Vagina (tissue), 2 donors: ENCODE data around the gene OR2T12. TPM values are rescaled to one million over a fixed set of nuclear protein-coding genes. Genes with fewer than 3 reads are reported as not detected.
"Not testable (repeated sequence)": the region's sequence is repeated elsewhere in the genome, so short reads cannot be mapped to it uniquely, and the experiment has no call there.

ENCODE experiments used
- DNase-seq, 2 donors: peaks; one replicate each; pipeline ENCODE4 v3.0.0-alpha.2; 2017; ENCODE audit errors: extremely low spot score in 2 of 2
- H3K27ac ChIP-seq: fragments of 200-600 bp; sonication (generic); one replicate; pipeline ENCODE4 v1.5.1; 2019
- H3K27me3 ChIP-seq: fragments of 200-600 bp; sonication (generic); one replicate; pipeline ENCODE4 v1.5.1; 2019
- H3K36me3 ChIP-seq, 2 donors: fragments of 200-600 bp; sonication (generic); one replicate each; pipeline ENCODE4 v1.5.1; 2017 to 2019
- H3K4me1 ChIP-seq: fragments of 200-600 bp; sonication (generic); one replicate; pipeline ENCODE4 v1.5.1; 2019
- H3K4me3 ChIP-seq, 2 donors: fragments of 200-600 bp; sonication (generic); 1 replicate in 1 of 2; 2 replicates in 1 of 2; pipeline ENCODE4 v1.5.1; 2016 to 2019
- H3K9me3 ChIP-seq: fragments of 200-600 bp; sonication (generic); one replicate; pipeline ENCODE4 v1.5.1; 2019
- POLR2A ChIP-seq, 2 donors: fragments of 450-650 bp; IDR thresholded peaks; one replicate each; pipeline ENCODE4 v1.6.1; 2017; ENCODE audit warnings: antibody characterized with exemption in 2 of 2, mild to moderate bottlenecking in 2 of 2, moderate library complexity in 2 of 2
- POLR2AphosphoS5 ChIP-seq, 2 donors: sonication (generic); formaldehyde crosslinking; IDR thresholded peaks; one replicate each; pipeline ENCODE4 v1.9.0; 2017; ENCODE audit warnings: antibody characterized with exemption in 2 of 2, mild to moderate bottlenecking in 2 of 2, low read depth in 1 of 2; ENCODE audit not compliant: insufficient read depth in 1 of 2
- intact Hi-C: fragments of 100-400 bp; cut with DNase I; formaldehyde crosslinking; loops from one replicate; pipeline ENCODE4 v1.15.1; 2023
- total RNA-seq: library from RNA; depleted of rRNA; stranded (reverse); fragments of >200 nt; gene quantifications from one replicate; pipeline ENCODE4 v1.2.3, GENCODE V29; 2016
- TF ChIP-seq, protein P1 (sequence below), 3 experiments: fragments of 450-650 bp in 2 of 3; fragments of 200-600 bp in 1 of 3; sonication (generic) in 1 of 3; IDR thresholded peaks; one replicate each; pipeline ENCODE4 v1.5.1; 2017 to 2019; ENCODE audit warnings: antibody characterized with exemption in 3 of 3, mild to moderate bottlenecking in 2 of 3, moderate library complexity in 2 of 3

Gene OR2T12
- total RNA-seq, 1 donor from 2014 or later: not detected

DNA sequence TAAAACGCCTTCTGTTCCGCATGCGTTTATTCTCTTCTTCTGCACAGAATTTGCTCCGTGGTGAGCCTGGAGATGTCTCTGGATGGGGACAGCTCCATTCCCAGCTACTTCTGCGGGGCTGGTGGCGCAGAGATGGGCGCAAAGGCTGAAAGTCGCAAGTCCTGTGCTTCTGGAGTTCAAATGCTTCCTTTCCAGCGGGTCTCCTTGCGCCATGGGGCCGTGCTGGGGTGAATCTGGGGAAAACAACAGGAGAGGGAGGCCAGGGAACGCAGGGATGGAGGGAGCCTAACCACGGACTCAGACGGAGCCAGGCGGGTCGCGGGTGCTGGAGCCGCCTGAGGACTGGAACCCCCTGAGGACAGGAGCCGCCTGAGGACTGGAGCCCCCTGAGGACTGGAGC is 2.9 kb upstream of the OR2T12 start:
- Histone ChIP-seq H3K27me3 (no peaks in the 10 kb centered on the region), H3K36me3 (no peaks in the 10 kb centered on the region), H3K4me3 (no peak overlapping the region), H3K4me1 (no peaks in the 10 kb centered on the region), H3K27ac (no peak overlapping the region), H3K9me3 (no peaks in the 10 kb centered on the region)
- no peak for DNase-seq
- intact Hi-C loops: no loop called here
- TF ChIP-seq, protein P1, sequence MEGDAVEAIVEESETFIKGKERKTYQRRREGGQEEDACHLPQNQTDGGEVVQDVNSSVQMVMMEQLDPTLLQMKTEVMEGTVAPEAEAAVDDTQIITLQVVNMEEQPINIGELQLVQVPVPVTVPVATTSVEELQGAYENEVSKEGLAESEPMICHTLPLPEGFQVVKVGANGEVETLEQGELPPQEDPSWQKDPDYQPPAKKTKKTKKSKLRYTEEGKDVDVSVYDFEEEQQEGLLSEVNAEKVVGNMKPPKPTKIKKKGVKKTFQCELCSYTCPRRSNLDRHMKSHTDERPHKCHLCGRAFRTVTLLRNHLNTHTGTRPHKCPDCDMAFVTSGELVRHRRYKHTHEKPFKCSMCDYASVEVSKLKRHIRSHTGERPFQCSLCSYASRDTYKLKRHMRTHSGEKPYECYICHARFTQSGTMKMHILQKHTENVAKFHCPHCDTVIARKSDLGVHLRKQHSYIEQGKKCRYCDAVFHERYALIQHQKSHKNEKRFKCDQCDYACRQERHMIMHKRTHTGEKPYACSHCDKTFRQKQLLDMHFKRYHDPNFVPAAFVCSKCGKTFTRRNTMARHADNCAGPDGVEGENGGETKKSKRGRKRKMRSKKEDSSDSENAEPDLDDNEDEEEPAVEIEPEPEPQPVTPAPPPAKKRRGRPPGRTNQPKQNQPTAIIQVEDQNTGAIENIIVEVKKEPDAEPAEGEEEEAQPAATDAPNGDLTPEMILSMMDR (IDR thresholded peaks at IDR 0.05): no peak
- TF ChIP-seq POLR2A (IDR thresholded peaks at IDR 0.05): no peak
- no peak for TF ChIP-seq POLR2AphosphoS5 (IDR thresholded peaks at IDR 0.05; ENCODE audit: insufficient read depth in 1 of 2, low read depth in 1 of 2)

GRCh38 chr1:248305672-248306071 is 2.4 kb upstream of the OR2T12 start:
- H3K27ac ChIP-seq, H3K36me3 ChIP-seq, H3K4me1 ChIP-seq, H3K27me3 ChIP-seq, H3K9me3 ChIP-seq, DNase-seq, intact Hi-C loops, H3K4me3 ChIP-seq: not testable (repeated sequence)

- Histone ChIP-seq H3K4me3 (no peak overlapping the region), H3K27me3 (no peaks in the 10 kb centered on the region), H3K36me3 (no peaks in the 10 kb centered on the region), H3K9me3 (no peaks in the 10 kb centered on the region), H3K4me1 (no peaks in the 10 kb centered on the region), H3K27ac (no peak overlapping the region)
- DNase-seq: no peak
- TF ChIP-seq POLR2AphosphoS5 (IDR thresholded peaks at IDR 0.05; ENCODE audit: insufficient read depth in 1 of 2, low read depth in 1 of 2) (no peak), POLR2A (IDR thresholded peaks at IDR 0.05) (no peak)
- TF ChIP-seq, protein P1 (IDR thresholded peaks at IDR 0.05): no peak
- intact Hi-C loops: no loop called here
These were observed 14.8 kb downstream of the OR2T12 start for GRCh38 chr1:248288391-248288790.

DNA sequence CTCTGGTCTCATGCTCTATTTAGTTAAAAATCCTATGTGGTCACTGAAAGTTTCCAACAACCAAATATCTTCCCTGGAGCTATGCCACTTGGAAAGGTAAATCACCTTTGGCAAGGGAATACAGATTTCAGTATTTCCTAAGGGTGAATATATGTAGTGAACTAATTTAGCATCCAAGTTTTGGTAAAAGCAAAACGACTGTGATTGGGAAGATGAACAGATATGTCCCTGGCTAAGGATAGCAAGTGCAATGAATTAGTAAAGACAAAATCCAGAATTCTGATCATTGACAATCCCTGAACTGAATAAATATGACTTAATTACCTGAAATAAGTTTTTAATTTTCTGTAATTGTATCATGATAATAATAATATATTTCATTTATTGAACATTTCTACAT is 25.3 kb downstream of the OR2T12 start, which contains the start of gene OR2T33:
Gene OR2T33 (minus strand): TSS at position 101 of the 400 bp plus-strand sequence. CDS start 4,162 bp downstream, outside the sequence.
- H3K4me1 ChIP-seq: no peaks in the 10 kb centered on the region
- TF ChIP-seq POLR2AphosphoS5 (IDR thresholded peaks at IDR 0.05; ENCODE audit: insufficient read depth in 1 of 2, low read depth in 1 of 2) (no peak), POLR2A (IDR thresholded peaks at IDR 0.05) (no peak)
- TF ChIP-seq, protein P1 (IDR thresholded peaks at IDR 0.05): no peak
- H3K9me3 ChIP-seq: no peaks in the 10 kb centered on the region
- no peaks in the 10 kb centered on the region for H3K27me3 ChIP-seq
- intact Hi-C loops: no loop called here
- no peaks in the 10 kb centered on the region for H3K36me3 ChIP-seq
- H3K4me3 ChIP-seq: no peak within 1 kb of the TSS
- no peak within 1 kb of the TSS for H3K27ac ChIP-seq
- DNase-seq: no peak

GRCh38 chr1:248273225-248273624 is 30.0 kb downstream of the OR2T12 start:
- H3K4me1 ChIP-seq, H3K9me3 ChIP-seq, H3K27ac ChIP-seq, H3K4me3 ChIP-seq, DNase-seq, H3K36me3 ChIP-seq, H3K27me3 ChIP-seq, intact Hi-C loops: not testable (repeated sequence)

DNA sequence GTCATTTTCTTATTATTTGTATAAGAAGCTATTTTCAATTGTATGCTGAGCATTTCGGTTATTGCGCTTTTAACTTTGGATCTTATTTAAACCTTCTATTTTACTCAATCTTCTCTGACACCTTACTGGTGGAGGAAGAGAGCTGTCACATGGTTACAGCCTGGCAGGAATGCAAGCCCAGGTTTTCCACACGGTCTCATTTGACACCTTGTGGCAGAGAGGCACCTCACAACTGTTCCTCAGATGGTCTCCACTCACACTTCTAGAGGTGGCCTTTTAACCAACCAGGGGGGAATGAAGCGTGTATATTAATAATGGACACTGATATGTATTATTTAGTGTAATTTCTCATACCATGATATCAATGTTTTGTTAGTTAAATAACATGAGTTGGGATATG is 35.0 kb downstream of the OR2T12 start:
- TF ChIP-seq, protein P1 (IDR thresholded peaks at IDR 0.05): no peak
- TF ChIP-seq POLR2A (IDR thresholded peaks at IDR 0.05) (no peak), POLR2AphosphoS5 (IDR thresholded peaks at IDR 0.05; ENCODE audit: insufficient read depth in 1 of 2, low read depth in 1 of 2) (no peak)
- Histone ChIP-seq H3K36me3 (no peaks in the 10 kb centered on the region), H3K27ac (no peak overlapping the region), H3K9me3 (no peaks in the 10 kb centered on the region), H3K27me3 (no peaks in the 10 kb centered on the region), H3K4me3 (no peak overlapping the region), H3K4me1 (no peaks in the 10 kb centered on the region)
- intact Hi-C loops: no loop called here
- DNase-seq: no peak

GRCh38 chr1:248259309-248259708 is 43.9 kb downstream of the OR2T12 start:
- H3K4me1 ChIP-seq, H3K27me3 ChIP-seq, H3K36me3 ChIP-seq, H3K4me3 ChIP-seq, DNase-seq, H3K27ac ChIP-seq, H3K9me3 ChIP-seq, intact Hi-C loops: not testable (repeated sequence)
